Measurements from ENCODE around the gene WHAMM.
A peak's percentile ranks its signal among the peaks of the same experiment; 100 is the strongest.
"Not testable (repeated sequence)": the region's sequence is repeated elsewhere in the genome, so short reads cannot be mapped to it uniquely, and the experiment has no call there.

The WHAMM gene

GRCh38 chr15:82809308-82810060 lies at the start of gene WHAMM:
Gene WHAMM, plus strand, starts transcription at chr15:82809628. Its CDS starts 99 bp downstream, at chr15:82809727.
- FAIRE-seq (peak; percentile 91), DNase-seq (ENCODE audit: insufficient read length, low spot score) (peak; percentile 77)
- peak; percentile 96 for TF ChIP-seq POLR2A (IDR thresholded peaks at IDR 0.05; ENCODE audit: low read depth, low read length)

GRCh38 chr15:82763361-82764116 lies 45.9 kb upstream of the WHAMM start:
- FAIRE-seq (no peak), DNase-seq (ENCODE audit: insufficient read length, low spot score) (no peak)
- TF ChIP-seq POLR2A (IDR thresholded peaks at IDR 0.05; ENCODE audit: low read depth, low read length), result no peak

GRCh38 chr15:82764117-82764490 lies 45.3 kb upstream of the WHAMM start:
- DNase-seq (ENCODE audit: insufficient read length, low spot score) (no peak), FAIRE-seq (no peak)
- no peak for TF ChIP-seq POLR2A (IDR thresholded peaks at IDR 0.05; ENCODE audit: low read depth, low read length)

DNA sequence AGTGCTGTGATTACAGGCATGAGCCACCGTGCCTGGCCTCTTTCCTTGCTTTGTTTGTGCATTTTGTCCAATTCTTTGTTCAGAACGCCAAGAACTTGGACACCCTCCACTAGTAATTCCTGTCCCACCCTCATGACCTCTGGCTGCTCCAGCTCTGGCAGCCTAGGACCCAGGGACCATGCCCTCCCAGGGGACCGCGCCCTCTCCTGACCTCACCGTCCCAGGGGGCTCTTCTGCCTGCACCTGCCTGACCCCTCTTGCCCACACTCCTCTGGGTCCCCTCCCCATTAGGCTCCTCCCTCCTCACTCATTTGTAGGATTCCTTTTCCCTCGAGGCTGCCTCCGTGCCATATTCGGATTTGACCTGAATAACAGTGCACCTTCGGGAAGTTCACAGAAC lies 44.7 kb upstream of the WHAMM start:
- no peak for DNase-seq (ENCODE audit: insufficient read length, low spot score)
- FAIRE-seq, result no peak
- no peak for TF ChIP-seq POLR2A (IDR thresholded peaks at IDR 0.05; ENCODE audit: low read depth, low read length)

- DNase-seq (ENCODE audit: insufficient read length, low spot score); FAIRE-seq: not testable (repeated sequence)
These were observed 43.2 kb upstream of the WHAMM start for GRCh38 chr15:82766201-82766600.

DNA sequence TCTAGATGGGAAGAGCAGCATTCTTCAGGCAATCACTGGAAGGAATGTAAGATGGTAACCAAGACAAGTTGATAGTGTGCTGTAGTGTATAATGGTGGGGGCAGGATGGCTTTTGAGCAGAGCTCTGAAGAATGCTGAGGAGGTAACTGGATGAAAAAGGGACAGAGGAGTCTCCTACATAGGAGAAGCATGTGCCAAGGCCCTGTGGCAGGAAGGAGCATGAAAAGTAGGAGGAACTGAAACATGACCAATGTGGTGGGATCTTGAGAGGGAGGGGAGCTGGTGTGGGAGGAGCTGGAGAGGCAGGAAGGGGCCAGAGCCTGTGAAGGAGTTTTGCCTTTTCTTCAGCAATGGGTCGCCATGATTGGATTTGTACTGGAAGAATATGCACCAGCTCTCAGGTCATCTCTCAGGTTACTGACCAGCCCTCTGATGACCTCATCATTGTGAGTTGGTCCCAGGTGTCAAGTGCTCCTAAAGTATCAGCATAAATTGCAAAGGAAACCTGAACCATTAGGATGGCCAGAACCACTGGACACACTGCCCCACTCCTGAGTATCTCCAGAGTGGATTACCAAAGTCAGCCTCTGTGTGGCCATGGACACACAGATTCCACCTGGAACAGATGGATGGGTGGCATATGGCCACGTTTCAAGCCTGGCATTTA lies 42.1 kb upstream of the WHAMM start:
- FAIRE-seq, result no peak
- no peak for DNase-seq (ENCODE audit: insufficient read length, low spot score)
- TF ChIP-seq POLR2A (IDR thresholded peaks at IDR 0.05; ENCODE audit: low read depth, low read length), result no peak

DNA sequence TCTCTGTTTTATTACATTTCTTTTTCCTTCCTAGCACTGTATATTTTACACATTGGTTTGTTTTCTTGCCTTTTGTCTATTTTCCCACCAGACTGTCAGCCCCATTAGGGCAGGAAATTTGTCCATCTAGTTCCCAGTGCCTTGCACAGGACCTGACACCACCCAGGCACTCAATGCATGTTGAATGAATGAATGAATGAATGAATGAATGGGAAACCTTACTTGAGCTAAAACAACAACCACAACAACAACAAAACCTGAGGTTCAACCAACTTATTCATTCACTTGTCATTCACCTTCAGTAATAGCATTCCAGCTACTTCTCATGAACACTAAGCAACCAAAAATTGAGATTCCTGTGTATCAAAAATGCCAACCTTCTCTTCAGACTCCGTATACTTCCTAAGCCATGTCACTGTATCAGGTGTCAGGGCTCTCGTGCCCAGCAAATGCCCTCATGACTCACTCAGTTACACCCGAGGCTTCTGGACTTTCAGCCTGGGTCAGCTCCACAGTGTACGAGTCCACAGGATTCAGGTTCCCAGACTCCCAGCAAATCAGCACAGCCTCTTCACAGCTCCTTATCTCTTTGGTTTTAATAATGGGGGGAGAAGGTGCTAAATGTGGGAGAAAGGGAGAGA lies 40.9 kb upstream of the WHAMM start:
- no peak for FAIRE-seq
- peak; percentile 12 for DNase-seq (ENCODE audit: insufficient read length, low spot score)
- no peak for TF ChIP-seq POLR2A (IDR thresholded peaks at IDR 0.05; ENCODE audit: low read depth, low read length)

- no peak for TF ChIP-seq POLR2A (IDR thresholded peaks at IDR 0.05; ENCODE audit: low read depth, low read length)
- FAIRE-seq (no peak), DNase-seq (ENCODE audit: insufficient read length, low spot score) (no peak)
These were observed 37.4 kb upstream of the WHAMM start for GRCh38 chr15:82771789-82772607.

DNA sequence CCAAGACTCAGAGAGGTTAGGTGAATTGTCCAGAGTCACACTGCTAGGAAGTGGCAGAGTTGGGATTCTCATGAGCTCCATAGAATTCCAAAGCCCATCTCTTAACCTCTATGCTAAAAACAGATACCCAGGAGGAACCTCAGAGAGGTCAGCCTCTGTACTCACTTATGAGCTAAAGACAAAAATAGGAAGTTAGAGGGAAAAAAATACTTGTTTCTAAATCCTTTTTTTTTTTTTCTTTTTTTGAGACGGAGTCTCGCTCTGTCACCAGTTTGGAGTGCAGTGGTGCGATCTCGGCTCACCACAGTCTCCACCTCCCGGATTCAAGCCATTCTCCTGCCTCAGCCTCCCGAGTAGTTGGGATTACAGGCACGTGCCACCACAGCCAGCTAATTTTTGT lies 34.9 kb upstream of the WHAMM start:
- TF ChIP-seq POLR2A (IDR thresholded peaks at IDR 0.05; ENCODE audit: low read depth, low read length), result no peak
- no peak for FAIRE-seq
- no peak for DNase-seq (ENCODE audit: insufficient read length, low spot score)

DNA sequence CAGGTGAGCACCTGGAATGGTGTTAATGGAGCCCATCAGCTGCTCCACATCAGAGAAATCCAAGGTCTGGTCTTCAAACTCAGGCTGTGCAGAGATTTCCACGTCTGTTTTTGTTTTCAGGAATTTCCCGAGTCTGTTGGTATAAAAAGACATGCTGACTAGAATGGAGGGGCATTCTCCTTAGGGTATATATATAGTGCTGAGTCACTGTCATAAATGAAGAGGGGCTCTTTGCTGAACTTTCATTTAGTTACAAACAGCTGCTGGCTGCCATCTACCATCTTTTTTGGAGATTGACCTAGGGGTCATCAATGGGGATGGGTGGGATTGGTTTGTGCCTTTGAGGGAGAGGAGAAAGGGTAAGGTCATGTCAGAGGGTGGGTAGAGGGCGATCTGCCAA lies 30.7 kb upstream of the WHAMM start:
- FAIRE-seq (no peak), DNase-seq (ENCODE audit: insufficient read length, low spot score) (no peak)
- no peak for TF ChIP-seq POLR2A (IDR thresholded peaks at IDR 0.05; ENCODE audit: low read depth, low read length)

- DNase-seq (ENCODE audit: insufficient read length, low spot score), result no peak
- no peak for FAIRE-seq
- TF ChIP-seq POLR2A (IDR thresholded peaks at IDR 0.05; ENCODE audit: low read depth, low read length), result no peak
These were observed 28.1 kb upstream of the WHAMM start for GRCh38 chr15:82781349-82781748.

- DNase-seq (ENCODE audit: insufficient read length, low spot score), result no peak
- TF ChIP-seq POLR2A (IDR thresholded peaks at IDR 0.05; ENCODE audit: low read depth, low read length), result no peak
- no peak for FAIRE-seq
These were observed 20.9 kb upstream of the WHAMM start for GRCh38 chr15:82788496-82788895.

- no peak for FAIRE-seq
- TF ChIP-seq POLR2A (IDR thresholded peaks at IDR 0.05; ENCODE audit: low read depth, low read length), result no peak
- no peak for DNase-seq (ENCODE audit: insufficient read length, low spot score)
These were observed 19.9 kb upstream of the WHAMM start for GRCh38 chr15:82789491-82789890.

All from H54 (cell line).